HCT116 (cell line): ENCODE measurements around the gene UGT1A3. TPM values are rescaled to one million over a fixed set of nuclear protein-coding genes. Genes with fewer than 3 reads are reported as not detected.

ENCODE experiments used
- ATAC-seq: fragments of 200-7000 bp; cut with Tn5 transposase; 2 replicates; pipeline ENCODE4 v1.9.1; 2020; ENCODE audit warnings: mild to moderate bottlenecking, moderate library complexity
- BruUV-seq: library from RNA; stranded (reverse); fragments of 400-500 nt; replicated peaks from 2 replicates; lab custom pipeline; 2021; lab: Mats Ljungman, UMichigan
- CTCF ChIA-PET: fragments of 300-600 bp; sonication (Branson Sonifier 250); formaldehyde crosslinking; loops from one replicate; lab custom pipeline; 2021; ENCODE audit warnings: antibody characterized with exemption; lab: Charles Lee
- POLR2A ChIA-PET: fragments of 300-600, 350-600 bp; sonication (Branson Sonifier 250); formaldehyde crosslinking; loops from one replicate; lab custom pipeline; 2021; ENCODE audit warnings: antibody characterized with exemption; lab: Charles Lee
- RAD21 ChIA-PET, 2 experiments: fragments of 300-600 bp; sonication (Branson Sonifier 250); formaldehyde crosslinking; loops; one replicate each; lab custom pipeline; 2023; ENCODE audit warnings: low total read pairs in 2 of 2; ENCODE audit not compliant: uncharacterized antibody in 2 of 2, unreplicated experiment in 2 of 2, low non-redundant PET in 1 of 2; lab: Charles Lee
- DNase-seq: peaks from one replicate; pipeline ENCODE4 v3.0.0-alpha.2; 2010; ENCODE audit warnings: low read depth, low spot score
- H2AFZ ChIP-seq: fragments of 200-600 bp; shearing (Covaris generic), sonication (generic); 2 replicates; pipeline ENCODE4 v1.6.1; 2017; ENCODE audit warnings: low read depth, mixed run types, mixed read lengths, antibody characterized with exemption, low read length; ENCODE audit not compliant: poor library complexity, severe bottlenecking
- H3K27ac ChIP-seq: 2 replicates; pipeline ENCODE4 v1.5.1; 2012; ENCODE audit warnings: low read depth, low read length
- H3K27me3 ChIP-seq: fragments of 200-600 bp; sonication (generic); 2 replicates; pipeline ENCODE4 v1.6.1; 2016; ENCODE audit warnings: mixed run types, low read length, mixed read lengths; ENCODE audit not compliant: insufficient read depth
- H3K36me3 ChIP-seq, 2 experiments: fragments of 200-500 bp in 1 of 2; fragments of 200-600 bp in 1 of 2; sonication (Bioruptor generic) in 1 of 2; sonication (generic) in 1 of 2; 2 replicates each; pipeline versions ENCODE4 v1.5.1 to v1.6.1; 2014 to 2016; ENCODE audit warnings: low read length in 2 of 2, inconsistent platforms in 1 of 2, mixed read lengths in 1 of 2, mixed run types in 1 of 2; ENCODE audit not compliant: insufficient read depth in 2 of 2, control insufficient read depth in 1 of 2
- H3K4me1 ChIP-seq, 2 experiments: fragments of 200-600 bp in 1 of 2; sonication (generic) in 1 of 2; 2 replicates each; pipeline versions ENCODE4 v1.5.1 to v1.6.1; 2012 to 2017; ENCODE audit warnings: low read length in 2 of 2, inconsistent platforms in 1 of 2, mild to moderate bottlenecking in 1 of 2, mixed read lengths in 1 of 2, mixed run types in 1 of 2, moderate library complexity in 1 of 2; ENCODE audit not compliant: insufficient read depth in 2 of 2, control insufficient read depth in 1 of 2
- H3K4me2 ChIP-seq: fragments of 200-600 bp; sonication (generic); 2 replicates; pipeline ENCODE4 v1.6.1; 2017; ENCODE audit warnings: mixed run types, low read length, mixed read lengths
- H3K4me3 ChIP-seq, 2 experiments: fragments of 200-600 bp in 1 of 2; sonication (generic) in 1 of 2; replicated peaks in 1 of 2; 2 replicates each; pipeline ENCODE4 v1.5.1; 2011 to 2016; ENCODE audit warnings: low read length in 2 of 2, control low read depth in 1 of 2, low read depth in 1 of 2, mild to moderate bottlenecking in 1 of 2, mixed read lengths in 1 of 2, mixed run types in 1 of 2
- H3K79me2 ChIP-seq: fragments of 200-600 bp; sonication (generic); 2 replicates; pipeline ENCODE4 v1.6.1; 2017; ENCODE audit warnings: mild to moderate bottlenecking, mixed run types, low read length, moderate library complexity, mixed read lengths; ENCODE audit not compliant: insufficient read depth
- H3K9ac ChIP-seq: fragments of 200-600 bp; sonication (generic); 2 replicates; pipeline ENCODE4 v1.6.1; 2016; ENCODE audit warnings: low read length, mixed read lengths
- H3K9me2 ChIP-seq: fragments of 200-600 bp; sonication (generic), shearing (Covaris generic); 2 replicates; pipeline ENCODE4 v1.6.1; 2017; ENCODE audit warnings: mixed run types, mild to moderate bottlenecking, moderate library complexity; ENCODE audit not compliant: insufficient read depth
- H3K9me3 ChIP-seq, 2 experiments: fragments of 200-500 bp in 1 of 2; fragments of 200-600 bp in 1 of 2; sonication (Bioruptor generic) in 1 of 2; sonication (generic) in 1 of 2; 2 replicates each; pipeline ENCODE4 v1.6.1; 2014 to 2017; ENCODE audit warnings: low read length in 2 of 2, mixed read lengths in 2 of 2, inconsistent platforms in 1 of 2, low read depth in 1 of 2, mild to moderate bottlenecking in 1 of 2, mixed run types in 1 of 2, moderate library complexity in 1 of 2; ENCODE audit not compliant: control insufficient read depth in 1 of 2, insufficient read depth in 1 of 2
- H4K20me1 ChIP-seq: fragments of 200-600 bp; sonication (generic), shearing (Covaris generic); 2 replicates; pipeline ENCODE4 v1.6.1; 2017; ENCODE audit warnings: mixed run types, mild to moderate bottlenecking, moderate library complexity; ENCODE audit not compliant: insufficient read depth
- ELF1 ChIP-seq: IDR thresholded peaks from 2 replicates; pipeline ENCODE4 v1.6.1; 2012; ENCODE audit warnings: low read depth, borderline replicate concordance
- EZH2phosphoT487 ChIP-seq: fragments of 200-600 bp; IDR thresholded peaks from 2 replicates; pipeline ENCODE4 v1.6.1; 2018; ENCODE audit warnings: antibody characterized with exemption, borderline replicate concordance
- FOSL1 ChIP-seq: IDR thresholded peaks from 2 replicates; pipeline ENCODE4 v1.6.1; 2012; ENCODE audit warnings: low read depth
- MAX ChIP-seq: IDR thresholded peaks from 2 replicates; pipeline ENCODE4 v1.6.1; 2012
- POLR2AphosphoS5 ChIP-seq: IDR thresholded peaks from 2 replicates; pipeline ENCODE4 v1.6.1; 2011; ENCODE audit warnings: mild to moderate bottlenecking, low read depth, low read length, moderate library complexity
- REST ChIP-seq: IDR thresholded peaks from 2 replicates; pipeline ENCODE4 v1.6.1; 2012; ENCODE audit warnings: low read depth
- SP1 ChIP-seq: IDR thresholded peaks from 2 replicates; pipeline ENCODE4 v1.6.1; 2012; ENCODE audit warnings: low read depth
- intact Hi-C: fragments of 100-400 bp; cut with micrococcal nuclease; formaldehyde crosslinking; loops from 2 replicates; pipeline ENCODE4 v1.10.0; 2022
- total RNA-seq: library from RNA; stranded (reverse); gene quantifications from one replicate; pipeline ENCODE4 v1.2.1, GENCODE V29; 2021; ENCODE audit not compliant: unreplicated experiment
- TF ChIP-seq, protein P1 (sequence below), 3 experiments: fragments of 200-600 bp in 1 of 3; sonication (generic) in 1 of 3; IDR thresholded peaks in 2 of 3; conservative IDR thresholded peaks in 1 of 3; 2 replicates each; pipeline ENCODE4 v1.5.1; 2012 to 2017; ENCODE audit warnings: low read depth in 2 of 3, low read length in 2 of 3, antibody characterized with exemption in 1 of 3, borderline replicate concordance in 1 of 3, control low read depth in 1 of 3, mild to moderate bottlenecking in 1 of 3, mixed read lengths in 1 of 3, mixed run types in 1 of 3, moderate library complexity in 1 of 3; ENCODE audit not compliant: insufficient read depth in 1 of 3

Gene UGT1A3
- total RNA-seq, 1 experiment from 2014 or later, result not detected

DNA sequence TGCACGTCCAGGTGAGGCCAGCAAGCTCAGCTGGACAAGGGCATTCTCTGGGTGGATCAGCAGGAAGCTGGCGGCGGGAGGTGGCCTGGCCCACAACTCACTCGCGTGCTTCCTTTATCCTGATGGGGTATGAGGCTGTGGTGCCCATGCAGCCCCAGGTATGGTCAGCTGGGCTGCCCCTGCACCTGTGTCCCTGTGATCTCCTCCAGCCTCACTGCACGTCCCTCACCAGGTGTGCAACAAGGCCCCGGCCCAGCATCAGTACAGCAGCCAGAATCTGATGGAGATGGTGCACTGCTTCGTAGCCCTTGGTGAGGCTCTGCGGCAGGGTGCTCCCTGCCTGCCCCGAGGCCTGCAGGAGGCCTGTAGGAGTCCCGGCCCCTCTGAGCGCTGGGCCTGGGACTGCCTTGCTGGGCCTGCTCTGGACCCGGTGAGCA lies 66.9 kb downstream of the UGT1A3 start:
- Histone ChIP-seq H3K79me2 (no peaks in the 10 kb centered on the region), H3K36me3 (no peaks in the 10 kb centered on the region), H3K27ac (no peak overlapping the region), H3K4me3 (no peak overlapping the region), H4K20me1 (no peaks in the 10 kb centered on the region), H3K4me2 (no peak overlapping the region), H3K9ac (no peak overlapping the region), H3K9me2 (no peaks in the 10 kb centered on the region), H2AFZ (no peak overlapping the region), H3K4me1 (no peaks in the 10 kb centered on the region), H3K27me3 (no peaks in the 10 kb centered on the region), H3K9me3 (no peaks in the 10 kb centered on the region)
- TF ChIP-seq FOSL1, result no peak
- no peak for TF ChIP-seq EZH2phosphoT487
- TF ChIP-seq MAX, result no peak
- TF ChIP-seq ELF1, result no peak
- no TSS peak for BruUV-seq
- no peak for DNase-seq
- no peak for ATAC-seq
- intact Hi-C loops, result no loop called here
- ChIA-PET POLR2A (no interaction called here), CTCF (no interaction called here), RAD21 (no interaction called here)

GRCh38 chr2:233796254-233796653 lies 67.4 kb downstream of the UGT1A3 start:
- Histone ChIP-seq H3K4me3 (no peak overlapping the region), H3K9ac (no peak overlapping the region), H3K36me3 (no peaks in the 10 kb centered on the region), H3K27ac (no peak overlapping the region), H3K4me1 (peaks cover 2 to 4% of the 10 kb centered on the region in 2 experiments; a peak in 3 of 4 replicates), H2AFZ (no peak overlapping the region), H3K9me3 (no peaks in the 10 kb centered on the region), H4K20me1 (no peaks in the 10 kb centered on the region), H3K79me2 (no peaks in the 10 kb centered on the region), H3K4me2 (no peak overlapping the region), H3K9me2 (no peaks in the 10 kb centered on the region), H3K27me3 (no peaks in the 10 kb centered on the region)
- ChIA-PET POLR2A (no interaction called here), CTCF (no interaction called here), RAD21 (no interaction called here)
- intact Hi-C loops, result no loop called here
- no peak for TF ChIP-seq SP1
- TF ChIP-seq, protein P1, sequence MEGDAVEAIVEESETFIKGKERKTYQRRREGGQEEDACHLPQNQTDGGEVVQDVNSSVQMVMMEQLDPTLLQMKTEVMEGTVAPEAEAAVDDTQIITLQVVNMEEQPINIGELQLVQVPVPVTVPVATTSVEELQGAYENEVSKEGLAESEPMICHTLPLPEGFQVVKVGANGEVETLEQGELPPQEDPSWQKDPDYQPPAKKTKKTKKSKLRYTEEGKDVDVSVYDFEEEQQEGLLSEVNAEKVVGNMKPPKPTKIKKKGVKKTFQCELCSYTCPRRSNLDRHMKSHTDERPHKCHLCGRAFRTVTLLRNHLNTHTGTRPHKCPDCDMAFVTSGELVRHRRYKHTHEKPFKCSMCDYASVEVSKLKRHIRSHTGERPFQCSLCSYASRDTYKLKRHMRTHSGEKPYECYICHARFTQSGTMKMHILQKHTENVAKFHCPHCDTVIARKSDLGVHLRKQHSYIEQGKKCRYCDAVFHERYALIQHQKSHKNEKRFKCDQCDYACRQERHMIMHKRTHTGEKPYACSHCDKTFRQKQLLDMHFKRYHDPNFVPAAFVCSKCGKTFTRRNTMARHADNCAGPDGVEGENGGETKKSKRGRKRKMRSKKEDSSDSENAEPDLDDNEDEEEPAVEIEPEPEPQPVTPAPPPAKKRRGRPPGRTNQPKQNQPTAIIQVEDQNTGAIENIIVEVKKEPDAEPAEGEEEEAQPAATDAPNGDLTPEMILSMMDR (IDR thresholded peaks at IDR 0.05 in 2 of 3, conservative IDR thresholded peaks at IDR 0.05 in 1 of 3; ENCODE audit: borderline replicate concordance in 1 of 3, insufficient read depth in 1 of 3, low read depth in 2 of 3, low read length in 2 of 3), result no peak
- no peak for TF ChIP-seq REST
- no peak for TF ChIP-seq POLR2AphosphoS5
- no peak for ATAC-seq
- no TSS peak for BruUV-seq
- no peak for DNase-seq
